GM19035 (cell line): ENCODE measurements around the gene ASMTL.
"Not testable (repeated sequence)": the region's sequence is repeated elsewhere in the genome, so short reads cannot be mapped to it uniquely, and the experiment has no call there.

Experiments
- ATAC-seq: cut with Tn5 transposase; IDR thresholded peaks from one replicate; pipeline ENCODE4 v1.9.1; 2021; ENCODE audit not compliant: unreplicated experiment

The ASMTL gene

GRCh38 chrX:1435241-1435895 lies 17.3 kb downstream of the ASMTL start:
- no peak for ATAC-seq

GRCh38 chrX:1434871-1435240 lies 17.9 kb downstream of the ASMTL start:
- no peak for ATAC-seq

- ATAC-seq = no peak
Measured at GRCh38 chrX:1433646-1434357, 18.9 kb downstream of the ASMTL start.

GRCh38 chrX:1430451-1430850 lies 22.3 kb downstream of the ASMTL start:
- no peak for ATAC-seq

GRCh38 chrX:1427756-1428155 lies 25.0 kb downstream of the ASMTL start:
- ATAC-seq = no peak

- ATAC-seq = not testable (repeated sequence)
Measured at GRCh38 chrX:1426321-1426720, 26.4 kb downstream of the ASMTL start.

- no peak for ATAC-seq
Measured at GRCh38 chrX:1425381-1425780, 27.3 kb downstream of the ASMTL start.

GRCh38 chrX:1424147-1424851 lies 28.4 kb downstream of the ASMTL start:
- ATAC-seq = no peak

- ATAC-seq = no peak
Measured at GRCh38 chrX:1423215-1423614, 29.5 kb downstream of the ASMTL start.

- no peak for ATAC-seq
Measured at GRCh38 chrX:1422135-1422465, 30.6 kb downstream of the ASMTL start.

- ATAC-seq = no peak
Measured at GRCh38 chrX:1421433-1422134, 31.1 kb downstream of the ASMTL start.

- ATAC-seq = no peak
Measured at GRCh38 chrX:1420371-1420770, 32.3 kb downstream of the ASMTL start.

- ATAC-seq = no peak
Measured at GRCh38 chrX:1419545-1420355, 33.0 kb downstream of the ASMTL start.

GRCh38 chrX:1418901-1419544 lies 33.7 kb downstream of the ASMTL start:
- ATAC-seq = no peak

- ATAC-seq = no peak
Measured at GRCh38 chrX:1417921-1418771, 34.6 kb downstream of the ASMTL start.

GRCh38 chrX:1416965-1417760 lies 35.5 kb downstream of the ASMTL start:
- no peak for ATAC-seq

GRCh38 chrX:1416327-1416784 lies 36.4 kb downstream of the ASMTL start:
- no peak for ATAC-seq

- ATAC-seq = no peak
Measured at GRCh38 chrX:1412551-1413161, 40.1 kb downstream of the ASMTL start.
